Activated CD4-positive, CD25-positive, alpha-beta regulatory T cell treated with anti-CD3 and anti-CD28 coated beads, Interleukin-2, amount 50 U/mL, for 72 hours (primary cell): ENCODE results near the gene TRIO.

ENCODE experiments used
- DNase-seq: peaks from one replicate; pipeline ENCODE4 v3.0.0; 2021

Gene TRIO

GRCh38 chr5:14231890-14232289 is 88.7 kb downstream of the TRIO start:
- no peak for DNase-seq

GRCh38 chr5:14234204-14234603 is 91.1 kb downstream of the TRIO start:
- DNase-seq: no peak

- DNase-seq: no peak
Observed at GRCh38 chr5:14235872-14236271, 92.7 kb downstream of the TRIO start.

- no peak for DNase-seq
Observed at GRCh38 chr5:14236757-14237156, 93.6 kb downstream of the TRIO start.

- no peak for DNase-seq
Observed at GRCh38 chr5:14237317-14238086, 94.4 kb downstream of the TRIO start.

GRCh38 chr5:14238272-14238671 is 95.1 kb downstream of the TRIO start:
- DNase-seq: no peak

GRCh38 chr5:14239404-14239803 is 96.3 kb downstream of the TRIO start:
- no peak for DNase-seq

GRCh38 chr5:14239951-14240350 is 96.8 kb downstream of the TRIO start:
- no peak for DNase-seq

- DNase-seq: no peak
Observed at GRCh38 chr5:14240359-14240758, 97.2 kb downstream of the TRIO start.

- DNase-seq: no peak
Observed at GRCh38 chr5:14241141-14241540, 98.0 kb downstream of the TRIO start.

GRCh38 chr5:14242447-14242846 is 99.3 kb downstream of the TRIO start:
- DNase-seq: no peak

GRCh38 chr5:14242871-14243383 is 99.8 kb downstream of the TRIO start:
- no peak for DNase-seq

- DNase-seq: no peak
Observed at GRCh38 chr5:14243766-14244165, 100.6 kb downstream of the TRIO start.

- no peak for DNase-seq
Observed at GRCh38 chr5:14244721-14245120, 101.6 kb downstream of the TRIO start.

- no peak for DNase-seq
Observed at GRCh38 chr5:14245132-14245925, 102.2 kb downstream of the TRIO start.

- DNase-seq: no peak
Observed at GRCh38 chr5:14246350-14247053, 103.4 kb downstream of the TRIO start.

- DNase-seq: no peak
Observed at GRCh38 chr5:14247054-14247386, 103.9 kb downstream of the TRIO start.

- DNase-seq: no peak
Observed at GRCh38 chr5:14249258-14250082, 106.3 kb downstream of the TRIO start.

- DNase-seq: no peak
Observed at GRCh38 chr5:14250084-14250695, 107.0 kb downstream of the TRIO start.

- no peak for DNase-seq
Observed at GRCh38 chr5:14250748-14251701, 107.9 kb downstream of the TRIO start.

- no peak for DNase-seq
Observed at GRCh38 chr5:14251733-14252132, 108.6 kb downstream of the TRIO start.
